Common myeloid progenitor, CD34-positive (primary cell): ENCODE results near the gene CELF2.

Source experiments
- CTCF ChIA-PET: fragments of 350-600 bp; sonication (Branson Sonifier 250); formaldehyde crosslinking; loops from one replicate; lab custom pipeline; 2021; ENCODE audit warnings: antibody characterized with exemption; lab: Charles Lee
- POLR2A ChIA-PET: fragments of 350-600 bp; sonication (Branson Sonifier 250); formaldehyde crosslinking; loops from one replicate; lab custom pipeline; 2021; ENCODE audit warnings: antibody characterized with exemption; lab: Charles Lee
- DNase-seq, 3 donors: peaks; one replicate each; pipeline versions ENCODE4 v3.0.0 to v3.0.0-alpha.2; 2013
- H3K27ac ChIP-seq, 2 experiments: 1 replicate in 1 of 2; 2 replicates in 1 of 2; pipeline ENCODE4 v1.7.0; 2013; ENCODE audit warnings: inconsistent platforms in 2 of 2, low read length in 2 of 2, mild to moderate bottlenecking in 2 of 2, low read depth in 1 of 2, moderate library complexity in 1 of 2; ENCODE audit not compliant: severe bottlenecking in 2 of 2, insufficient read depth in 1 of 2, poor library complexity in 1 of 2
- H3K27me3 ChIP-seq, 5 experiments: replicated peaks in 2 of 5; 1 replicate in 3 of 5; 2 replicates in 2 of 5; pipeline versions ENCODE4 v1.6.1 to v1.7.0; 2013; ENCODE audit warnings: low read length in 4 of 5, mild to moderate bottlenecking in 2 of 5, moderate library complexity in 2 of 5, inconsistent platforms in 1 of 5; ENCODE audit not compliant: insufficient read depth in 5 of 5, control insufficient read depth in 4 of 5
- H3K36me3 ChIP-seq, 4 experiments: 1 replicate in 2 of 4; 2 replicates in 2 of 4; pipeline versions ENCODE4 v1.6.1 to v1.7.0; 2013; ENCODE audit warnings: low read length in 3 of 4, control low read depth in 1 of 4, mild to moderate bottlenecking in 1 of 4; ENCODE audit not compliant: control insufficient read depth in 4 of 4, insufficient read depth in 4 of 4
- H3K4me1 ChIP-seq, 4 experiments: 1 replicate in 3 of 4; 2 replicates in 1 of 4; pipeline versions ENCODE4 v1.6.1 to v1.7.1; 2013; ENCODE audit warnings: low read length in 3 of 4, mild to moderate bottlenecking in 3 of 4, control low read depth in 1 of 4, inconsistent platforms in 1 of 4, moderate library complexity in 1 of 4; ENCODE audit not compliant: control insufficient read depth in 4 of 4, insufficient read depth in 4 of 4; ENCODE audit errors: control extremely low read depth in 1 of 4
- H3K4me3 ChIP-seq, 7 experiments: 1 replicate in 4 of 7; 2 replicates in 3 of 7; pipeline versions ENCODE4 v1.5.1 to v1.7.0; 2013; ENCODE audit warnings: mild to moderate bottlenecking in 7 of 7, low read length in 6 of 7, moderate library complexity in 6 of 7, inconsistent platforms in 2 of 7, low read depth in 2 of 7, control low read depth in 1 of 7; ENCODE audit not compliant: insufficient read depth in 4 of 7, control insufficient read depth in 1 of 7; ENCODE audit errors: extremely low read depth in 1 of 7
- H3K9me3 ChIP-seq, 5 experiments: 1 replicate in 4 of 5; 2 replicates in 1 of 5; pipeline versions ENCODE4 v1.6.1 to v1.7.1; 2013; ENCODE audit warnings: low read length in 4 of 5, mild to moderate bottlenecking in 2 of 5, inconsistent platforms in 1 of 5, low read depth in 1 of 5, moderate library complexity in 1 of 5; ENCODE audit not compliant: control insufficient read depth in 4 of 5, insufficient read depth in 2 of 5; ENCODE audit errors: control extremely low read depth in 1 of 5
- WGBS: methylation state at CpG from one replicate; pipeline ENCODE4 v1.1.5; 2013; ENCODE audit not compliant: insufficient coverage; 5-methylcytosine and 5-hydroxymethylcytosine counted together

Gene CELF2

DNA sequence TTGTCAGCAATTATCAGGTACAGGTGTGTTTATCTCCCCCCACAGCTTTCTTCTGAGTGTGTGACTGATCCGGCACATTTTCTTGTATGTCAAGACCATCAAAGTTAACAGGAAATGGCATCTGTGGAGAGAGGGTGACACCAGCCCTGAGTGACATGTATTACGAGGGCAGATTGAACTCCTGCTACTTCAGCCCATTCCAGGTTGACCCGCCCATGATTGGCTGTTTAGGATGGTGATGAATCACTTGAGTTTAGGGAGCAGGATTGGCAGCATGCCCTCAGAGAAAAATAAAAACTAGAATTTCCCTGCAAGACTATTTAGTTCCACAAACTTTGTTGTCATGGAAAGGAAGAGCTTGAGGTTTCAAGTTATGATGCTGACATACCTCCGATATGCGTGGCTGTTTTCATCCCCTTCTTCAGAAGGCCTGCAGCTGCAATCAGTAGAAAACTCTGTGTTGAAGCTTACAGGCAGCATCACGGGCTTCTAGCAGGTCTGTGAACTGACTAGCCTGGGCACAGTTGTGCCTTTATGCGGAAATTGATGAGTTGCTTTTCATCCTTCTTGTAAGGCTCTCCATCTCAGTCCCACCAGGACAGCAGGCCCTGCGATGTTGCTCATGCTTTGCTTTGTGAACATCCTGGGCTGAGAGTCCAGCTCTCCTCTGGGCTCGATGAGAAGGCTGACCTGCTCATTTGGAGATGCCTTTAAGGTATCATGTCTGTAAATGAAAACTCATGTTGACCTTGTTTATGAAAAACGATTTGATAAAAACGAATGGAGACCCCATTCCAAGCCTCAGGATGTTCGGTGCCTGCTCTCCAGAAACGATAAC is 8.0 kb upstream of the CELF2 start:
- Histone ChIP-seq H3K27me3 (peaks cover 0 to 29% (median 14%) of the 10 kb centered on the region in 5 experiments), H3K9me3 (no peaks in the 10 kb centered on the region), H3K27ac (no peak overlapping the region), H3K36me3 (no peaks in the 10 kb centered on the region), H3K4me1 (peaks cover 0 to 6% (median 4%) of the 10 kb centered on the region in 4 experiments), H3K4me3 (no peak overlapping the region)
- WGBS, result 89% methylated on average over 9 of the region's 13 CpGs
- POLR2A ChIA-PET, result no interaction called here
- CTCF ChIA-PET, result no interaction called here
- DNase-seq, result peak in 1 of 3 donors; percentile 27

- CTCF ChIA-PET, result interaction anchor here (1.1 to 1.5 kb wide), 3 partner anchors 8 to 1402 kb away, joined by 3 read pairs; no protein-coding TSS in a partner anchor
- DNase-seq, result peak in 2 of 3 donors; percentile 34 to 40
- H3K27ac ChIP-seq, result no peak overlapping the region
- H3K36me3 ChIP-seq, result no peaks in the 10 kb centered on the region
- peaks cover 0 to 6% (median 4%) of the 10 kb centered on the region in 4 experiments for H3K4me1 ChIP-seq
- POLR2A ChIA-PET, result no interaction called here
- 16% methylated on average over 5 of the region's 6 CpGs for WGBS
- peaks cover 0 to 37% (median 18%) of the 10 kb centered on the region in 5 experiments for H3K27me3 ChIP-seq
- H3K4me3 ChIP-seq, result no peak overlapping the region
- H3K9me3 ChIP-seq, result no peaks in the 10 kb centered on the region
Measured at GRCh38 chr10:11010582-11010981, 7.1 kb upstream of the CELF2 start.

GRCh38 chr10:11011436-11011835 is 6.2 kb upstream of the CELF2 start:
- no peak overlapping the region for H3K27ac ChIP-seq
- H3K4me3 ChIP-seq, result no peak overlapping the region
- no peaks in the 10 kb centered on the region for H3K36me3 ChIP-seq
- no CpG with 5 or more reads among the region's 2 CpGs for WGBS
- H3K27me3 ChIP-seq, result peaks cover 0 to 40% (median 19%) of the 10 kb centered on the region in 5 experiments
- no peaks in the 10 kb centered on the region for H3K9me3 ChIP-seq
- POLR2A ChIA-PET, result no interaction called here
- H3K4me1 ChIP-seq, result peaks cover 0 to 6% (median 4%) of the 10 kb centered on the region in 4 experiments
- CTCF ChIA-PET, result interaction anchor here (1.1 to 1.5 kb wide), 4 partner anchors 7 to 1403 kb away, joined by 3 read pairs; no protein-coding TSS in a partner anchor
- no peak for DNase-seq

- CTCF ChIA-PET, result interaction anchor here (1.3 kb wide), 2 partner anchors 8 to 24 kb away, joined by 3 read pairs; no protein-coding TSS in a partner anchor
- no peak overlapping the region for H3K27ac ChIP-seq
Measured at GRCh38 chr10:11011984-11012383, 5.7 kb upstream of the CELF2 start.

DNA sequence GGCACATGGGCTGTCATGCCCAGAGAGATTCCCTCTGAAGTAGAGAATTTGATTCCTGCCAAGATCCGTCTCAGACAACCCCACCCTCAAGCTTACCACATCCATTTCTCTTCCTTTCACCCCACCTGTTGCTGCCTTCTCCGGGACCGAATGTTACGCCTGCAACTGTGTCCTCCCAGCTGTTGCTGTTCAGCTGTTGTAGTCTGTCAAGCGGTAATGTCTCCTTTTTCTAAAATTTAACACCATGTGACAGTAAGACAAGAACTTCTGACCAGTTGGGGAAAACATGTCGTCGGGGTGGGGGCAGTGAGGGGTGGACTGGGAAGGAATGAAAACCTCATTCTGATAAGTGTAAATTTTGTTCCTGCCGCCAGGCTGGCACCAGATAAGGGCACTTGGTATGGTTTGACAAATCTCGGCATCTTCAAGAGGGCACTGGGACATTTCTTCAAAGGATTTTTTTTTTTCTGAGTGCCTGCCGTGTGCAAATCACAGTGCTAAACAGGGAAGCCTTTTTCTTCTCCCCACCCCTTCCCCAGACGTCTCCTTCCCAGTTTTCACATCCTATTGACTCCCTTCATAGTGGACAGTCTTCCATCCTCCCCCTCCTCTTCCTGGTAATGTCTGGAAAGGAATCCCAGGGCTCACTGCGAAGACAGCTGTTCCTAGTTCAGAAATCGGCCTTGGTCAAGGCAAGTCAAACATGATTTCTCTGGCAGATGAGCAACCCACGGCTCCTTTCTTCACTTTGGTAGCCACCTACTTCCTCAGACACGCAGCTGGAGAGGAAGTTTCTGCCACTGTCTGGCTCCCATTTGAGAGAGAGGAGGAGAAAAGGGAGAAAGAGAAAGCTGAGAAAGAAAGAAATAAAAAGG is 5.0 kb upstream of the CELF2 start:
- DNase-seq, result no peak
- no peak overlapping the region for H3K4me3 ChIP-seq
- ChIA-PET POLR2A (interaction anchor here (0.6 kb wide), 1 partner anchor 98 kb away, joined by 4 read pairs; no protein-coding TSS in a partner anchor), CTCF (interaction anchor here (1.3 kb wide), 1 partner anchor 9 kb away, joined by 3 read pairs; no protein-coding TSS in a partner anchor)
- peaks cover 0 to 52% (median 26%) of the 10 kb centered on the region in 5 experiments for H3K27me3 ChIP-seq
- no peaks in the 10 kb centered on the region for H3K36me3 ChIP-seq
- no peak overlapping the region for H3K27ac ChIP-seq
- no peaks in the 10 kb centered on the region for H3K9me3 ChIP-seq
- 62% methylated on average over 9 of the region's 15 CpGs for WGBS
- peaks cover 4 to 12% (median 10%) of the 10 kb centered on the region in 4 experiments for H3K4me1 ChIP-seq

More at GRCh38 chr10:11011984-11012383, 5.7 kb upstream of the CELF2 start:
- DNase-seq, result peak in 1 of 3 donors; percentile 10
- POLR2A ChIA-PET, result no interaction called here
- H3K36me3 ChIP-seq, result no peaks in the 10 kb centered on the region
- WGBS, result 100% methylated on average over 2 of the region's 3 CpGs
- H3K27me3 ChIP-seq, result peaks cover 0 to 46% (median 24%) of the 10 kb centered on the region in 5 experiments
- no peak overlapping the region for H3K4me3 ChIP-seq
- no peaks in the 10 kb centered on the region for H3K9me3 ChIP-seq
- H3K4me1 ChIP-seq, result peaks cover under 1 to 6% (median 4%) of the 10 kb centered on the region in 4 experiments

- Histone ChIP-seq H3K27me3 (peaks cover 0 to 52% (median 24%) of the 10 kb centered on the region in 5 experiments), H3K4me3 (no peak overlapping the region), H3K36me3 (no peaks in the 10 kb centered on the region), H3K4me1 (peaks cover 4 to 19% (median 15%) of the 10 kb centered on the region in 4 experiments), H3K27ac (no peak overlapping the region), H3K9me3 (no peaks in the 10 kb centered on the region)
- WGBS, result 100% methylated on average over 3 of the region's 3 CpGs
- ChIA-PET CTCF (interaction anchor here (0.6 to 1.6 kb wide), 3 partner anchors 22 to 1815 kb away, joined by 3 to 6 read pairs (median 5); no protein-coding TSS in a partner anchor), POLR2A (no interaction called here)
- no peak for DNase-seq
Measured at GRCh38 chr10:11013836-11014235, 3.8 kb upstream of the CELF2 start.
